ENCODE measurements around the gene NR1I2.

- no peak for TF ChIP-seq CTCF (IDR thresholded peaks at IDR 0.05)
- TF ChIP-seq POLR2A (IDR thresholded peaks at IDR 0.05): no peak
Observed at GRCh38 chr3:119738741-119739140, 43.2 kb upstream of the NR1I2 start.

Measured in uterus (tissue), 2 donors.